Endothelial cell of umbilical vein (primary cell): ENCODE data around the gene CTNNB1. TPM values are rescaled to one million over a fixed set of nuclear protein-coding genes. Genes with fewer than 3 reads are reported as not detected.

Experiments used
- BruUV-seq: library from RNA; stranded (reverse); fragments of 400-500 nt; replicated peaks from 2 replicates; lab custom pipeline; 2021; lab: Mats Ljungman, UMichigan
- CTCF ChIA-PET: fragments of 300-600, 350-600 bp; sonication (Branson Sonifier 250); formaldehyde crosslinking; loops from one replicate; lab custom pipeline; 2021; ENCODE audit warnings: antibody characterized with exemption, inconsistent platforms; lab: Charles Lee
- POLR2A ChIA-PET: fragments of 300-600, 350-600 bp; sonication (Branson Sonifier 250); formaldehyde crosslinking; loops from one replicate; lab custom pipeline; 2021; ENCODE audit warnings: antibody characterized with exemption, inconsistent platforms; lab: Charles Lee
- DNase-seq: peaks from one replicate; pipeline ENCODE4 v3.0.0-alpha.2; 2011; ENCODE audit warnings: low read depth, low spot score
- FAIRE-seq: peaks from 2 replicates; lab custom pipeline; 2011; peaks lifted over from hg19 to GRCh38; lab: Jason Lieb, UNC
- H2AFZ ChIP-seq: 2 replicates; pipeline ENCODE4 v1.6.0; 2012; ENCODE audit warnings: low read depth, low read length, control low read depth, inconsistent platforms
- H3K27ac ChIP-seq: 2 replicates; pipeline ENCODE4 v1.5.1; 2011; ENCODE audit warnings: low read depth, mild to moderate bottlenecking, control low read depth, low read length, moderate library complexity; ENCODE audit not compliant: insufficient read depth
- H3K27me3 ChIP-seq, 2 experiments: 2 replicates each; pipeline versions ENCODE4 v1.6.0 to v1.6.1; 2011; ENCODE audit warnings: low read length in 2 of 2, mixed read lengths in 1 of 2; ENCODE audit not compliant: control insufficient read depth in 2 of 2, insufficient read depth in 2 of 2
- H3K36me3 ChIP-seq, 2 experiments: 2 replicates in 1 of 2; 3 replicates in 1 of 2; pipeline ENCODE4 v1.5.1; 2011; ENCODE audit warnings: low read length in 2 of 2, mild to moderate bottlenecking in 1 of 2, moderate library complexity in 1 of 2; ENCODE audit not compliant: control insufficient read depth in 2 of 2, insufficient read depth in 2 of 2; ENCODE audit errors: extremely low read depth in 1 of 2
- H3K4me1 ChIP-seq: 3 replicates; pipeline ENCODE4 v1.5.1; 2011; ENCODE audit warnings: mild to moderate bottlenecking, low read length; ENCODE audit not compliant: control insufficient read depth, insufficient read depth; ENCODE audit errors: extremely low read depth
- H3K4me2 ChIP-seq: 2 replicates; pipeline ENCODE4 v1.6.1; 2011; ENCODE audit warnings: low read length, control low read depth, mixed read lengths; ENCODE audit not compliant: insufficient read depth
- H3K4me3 ChIP-seq, 3 experiments: fragments of 200-600 bp in 1 of 3; sonication (generic), shearing (Covaris generic) in 1 of 3; replicated peaks in 1 of 3; 2 replicates each; pipeline ENCODE4 v1.5.1; 2011 to 2016; ENCODE audit warnings: control low read depth in 3 of 3, low read length in 3 of 3, mild to moderate bottlenecking in 2 of 3, inconsistent platforms in 1 of 3, low read depth in 1 of 3, moderate library complexity in 1 of 3; ENCODE audit not compliant: insufficient read depth in 1 of 3
- H3K79me2 ChIP-seq: 2 replicates; pipeline ENCODE4 v1.6.0; 2012; ENCODE audit warnings: low read length, inconsistent platforms; ENCODE audit not compliant: control insufficient read depth, insufficient read depth
- H3K9ac ChIP-seq: replicated peaks from 2 replicates; pipeline ENCODE3; 2011; ENCODE audit warnings: low read length, control low read depth; ENCODE audit not compliant: insufficient read depth; ENCODE audit errors: extremely low read depth
- H3K9me1 ChIP-seq: replicated peaks from 3 replicates; pipeline ENCODE4 v1.6.0; 2011; ENCODE audit warnings: mild to moderate bottlenecking, low read length; ENCODE audit not compliant: control insufficient read depth, insufficient read depth; ENCODE audit errors: extremely low read depth
- H3K9me3 ChIP-seq: replicated peaks from 2 replicates; pipeline ENCODE4 v1.5.1; 2012; ENCODE audit warnings: low read length, inconsistent platforms; ENCODE audit not compliant: control insufficient read depth, insufficient read depth
- H4K20me1 ChIP-seq: replicated peaks from 2 replicates; pipeline ENCODE3; 2011; ENCODE audit warnings: mild to moderate bottlenecking, low read length; ENCODE audit not compliant: control insufficient read depth, insufficient read depth; ENCODE audit errors: extremely low read depth
- EZH2 ChIP-seq: IDR thresholded peaks from 2 replicates; pipeline ENCODE4 v1.6.1; 2012; ENCODE audit warnings: borderline replicate concordance, low read depth, mild to moderate bottlenecking, moderate library complexity, low read length, inconsistent platforms; ENCODE audit not compliant: severe bottlenecking
- FOS ChIP-seq: IDR thresholded peaks from 2 replicates; pipeline ENCODE4 v1.6.1; 2011; ENCODE audit warnings: mild to moderate bottlenecking, low read length, moderate library complexity, borderline replicate concordance; ENCODE audit not compliant: insufficient read depth
- GATA2 ChIP-seq: IDR thresholded peaks from 2 replicates; pipeline ENCODE4 v1.7.0; 2011; ENCODE audit warnings: low read depth, mild to moderate bottlenecking, moderate library complexity, mixed read lengths, low read length; ENCODE audit not compliant: insufficient read length, insufficient read depth
- JUN ChIP-seq: IDR thresholded peaks from 2 replicates; pipeline ENCODE4 v1.6.1; 2011; ENCODE audit warnings: borderline replicate concordance, low read depth; ENCODE audit not compliant: insufficient read length, insufficient read depth
- MYC ChIP-seq: IDR thresholded peaks from one replicate; pipeline ENCODE4 v1.6.1; 2011; ENCODE audit warnings: mild to moderate bottlenecking, low read depth, low read length
- POLR2A ChIP-seq: IDR thresholded peaks from 2 replicates; pipeline ENCODE4 v1.6.1; 2012; ENCODE audit warnings: low read depth, mild to moderate bottlenecking, control low read depth, low read length
- POLR2AphosphoS5 ChIP-seq: IDR thresholded peaks from 2 replicates; pipeline ENCODE4 v1.6.1; 2012; ENCODE audit warnings: low read depth, mild to moderate bottlenecking, control low read depth, low read length, moderate library complexity; ENCODE audit not compliant: insufficient read depth
- dilution Hi-C: fragments of 300-500 bp; cut with MboI; formaldehyde crosslinking; loops from one replicate; pipeline ENCODE4 v1.15.0; 2019; ENCODE audit warnings: low sequenced_read_pairs; ENCODE audit not compliant: extremely low pct_ligation_motif_present
- intact Hi-C: fragments of 100-400 bp; cut with micrococcal nuclease; formaldehyde crosslinking; loops from one replicate; pipeline ENCODE4 v1.10.0; 2022
- polyA plus RNA-seq, 4 experiments: library from polyadenylated mRNA; depleted of rRNA in 3 of 4; stranded (reverse) in 3 of 4; unstranded in 1 of 4; fragments of >200 nt; gene quantifications; 2 replicates each; pipeline versions ENCODE4 v1.2.1 to v1.2.3, GENCODE V29; 2011 to 2012; ENCODE audit warnings: missing spikeins in 1 of 4
- total RNA-seq: library from RNA; stranded (reverse); gene quantifications from 2 replicates; pipeline ENCODE4 v1.2.3, GENCODE V29; 2021
- TF ChIP-seq, protein P1 (sequence below), 2 donors: IDR thresholded peaks; 1 replicate in 1 of 2; 2 replicates in 1 of 2; pipeline ENCODE4 v1.5.1; 2011; ENCODE audit warnings: low read length in 2 of 2, mild to moderate bottlenecking in 2 of 2, moderate library complexity in 2 of 2, control low read depth in 1 of 2, inconsistent platforms in 1 of 2, low read depth in 1 of 2; ENCODE audit not compliant: insufficient read depth in 1 of 2; ENCODE audit errors: extremely low read depth in 1 of 2
- TF ChIP-seq, protein P2 (sequence below): IDR thresholded peaks from 2 replicates; pipeline ENCODE4 v1.6.1; 2011; ENCODE audit not compliant: insufficient read depth, insufficient read length

Gene CTNNB1
- total and polyA plus RNA-seq, 2 donors (not counting 3 experiments of a cell fraction or from before 2014, with no cell fraction given), result 513 to 906 TPM

DNA sequence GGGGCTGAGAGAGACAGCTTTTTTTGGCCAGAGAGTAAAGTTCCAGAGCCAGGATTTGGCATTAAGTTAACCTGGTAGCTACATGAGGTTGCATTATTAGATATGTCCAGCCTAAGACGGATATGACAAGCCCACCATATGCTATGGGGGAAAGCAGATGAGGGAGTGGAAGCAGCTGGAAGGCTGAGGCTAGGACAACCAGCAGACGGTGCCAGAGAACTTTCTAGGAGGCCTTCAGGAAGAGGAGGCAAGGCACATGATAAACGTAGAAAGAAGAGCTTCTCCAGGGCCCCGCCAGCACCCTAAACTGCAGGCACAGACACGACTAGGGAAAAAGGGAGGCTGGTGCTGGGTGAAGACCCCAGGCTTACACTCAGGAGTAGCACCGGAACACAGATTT lies 87.0 kb downstream of the CTNNB1 start:
- H3K9ac ChIP-seq, result no peak overlapping the region
- no peak overlapping the region for H3K27ac ChIP-seq
- H3K79me2 ChIP-seq, result no peaks in the 10 kb centered on the region
- DNase-seq (no peak), FAIRE-seq (no peak)
- no peaks in the 10 kb centered on the region for H3K27me3 ChIP-seq
- no peaks in the 10 kb centered on the region for H3K36me3 ChIP-seq
- CTCF ChIA-PET, result no interaction called here
- POLR2A ChIA-PET, result no interaction called here
- no peaks in the 10 kb centered on the region for H3K9me1 ChIP-seq
- BruUV-seq, result no TSS peak
- no peak overlapping the region for H3K4me3 ChIP-seq
- H2AFZ ChIP-seq, result no peak overlapping the region
- intact Hi-C loops, result no loop called here
- no peaks in the 10 kb centered on the region for H3K4me1 ChIP-seq
- H3K4me2 ChIP-seq, result no peak overlapping the region
- no peaks in the 10 kb centered on the region for H3K9me3 ChIP-seq
- dilution Hi-C loops, result no loop called here
- TF ChIP-seq MYC, result no peak
- TF ChIP-seq JUN, result no peak
- TF ChIP-seq GATA2, result no peak
- TF ChIP-seq EZH2, result no peak
- TF ChIP-seq POLR2AphosphoS5, result no peak
- no peak for TF ChIP-seq POLR2A
- TF ChIP-seq FOS, result no peak
- TF ChIP-seq, protein P1, sequence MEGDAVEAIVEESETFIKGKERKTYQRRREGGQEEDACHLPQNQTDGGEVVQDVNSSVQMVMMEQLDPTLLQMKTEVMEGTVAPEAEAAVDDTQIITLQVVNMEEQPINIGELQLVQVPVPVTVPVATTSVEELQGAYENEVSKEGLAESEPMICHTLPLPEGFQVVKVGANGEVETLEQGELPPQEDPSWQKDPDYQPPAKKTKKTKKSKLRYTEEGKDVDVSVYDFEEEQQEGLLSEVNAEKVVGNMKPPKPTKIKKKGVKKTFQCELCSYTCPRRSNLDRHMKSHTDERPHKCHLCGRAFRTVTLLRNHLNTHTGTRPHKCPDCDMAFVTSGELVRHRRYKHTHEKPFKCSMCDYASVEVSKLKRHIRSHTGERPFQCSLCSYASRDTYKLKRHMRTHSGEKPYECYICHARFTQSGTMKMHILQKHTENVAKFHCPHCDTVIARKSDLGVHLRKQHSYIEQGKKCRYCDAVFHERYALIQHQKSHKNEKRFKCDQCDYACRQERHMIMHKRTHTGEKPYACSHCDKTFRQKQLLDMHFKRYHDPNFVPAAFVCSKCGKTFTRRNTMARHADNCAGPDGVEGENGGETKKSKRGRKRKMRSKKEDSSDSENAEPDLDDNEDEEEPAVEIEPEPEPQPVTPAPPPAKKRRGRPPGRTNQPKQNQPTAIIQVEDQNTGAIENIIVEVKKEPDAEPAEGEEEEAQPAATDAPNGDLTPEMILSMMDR (IDR thresholded peaks at IDR 0.05; ENCODE audit: extremely low read depth in 1 of 2, insufficient read depth in 1 of 2, low read depth in 1 of 2, low read length in 2 of 2), result no peak
- TF ChIP-seq, protein P2, sequence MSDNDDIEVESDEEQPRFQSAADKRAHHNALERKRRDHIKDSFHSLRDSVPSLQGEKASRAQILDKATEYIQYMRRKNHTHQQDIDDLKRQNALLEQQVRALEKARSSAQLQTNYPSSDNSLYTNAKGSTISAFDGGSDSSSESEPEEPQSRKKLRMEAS, result no peak
- H4K20me1 ChIP-seq, result no peaks in the 10 kb centered on the region
